Measurements from ENCODE around the gene SLC17A7.
A peak's percentile ranks its signal among the peaks of the same experiment; 100 is the strongest.

Gene SLC17A7

GRCh38 chr19:49443366-49444099, 2.2 kb upstream of the SLC17A7 start:
- DNase-seq = peak; percentile 93

GRCh38 chr19:49442771-49443365, 1.5 kb upstream of the SLC17A7 start:
- no peak for DNase-seq

GRCh38 chr19:49442354-49442753, 1.0 kb upstream of the SLC17A7 start:
- DNase-seq = no peak

GRCh38 chr19:49441960-49442350, 628 bp upstream of the SLC17A7 start:
- DNase-seq = no peak

- DNase-seq = no peak
These were observed 703 bp downstream of the SLC17A7 start for GRCh38 chr19:49440439-49441209.

- no peak for DNase-seq
These were observed 1.5 kb downstream of the SLC17A7 start for GRCh38 chr19:49439836-49440235.

GRCh38 chr19:49438261-49438660, 3.1 kb downstream of the SLC17A7 start:
- DNase-seq = no peak

GRCh38 chr19:49437231-49437630, 4.1 kb downstream of the SLC17A7 start:
- DNase-seq = no peak

- DNase-seq = no peak
These were observed 4.8 kb downstream of the SLC17A7 start for GRCh38 chr19:49436381-49437017.

GRCh38 chr19:49435670-49436069, 5.7 kb downstream of the SLC17A7 start:
- DNase-seq = no peak

- no peak for DNase-seq
These were observed 6.3 kb downstream of the SLC17A7 start for GRCh38 chr19:49434907-49435583.

- DNase-seq = no peak
These were observed 8.0 kb downstream of the SLC17A7 start for GRCh38 chr19:49433240-49433901.

- DNase-seq = no peak
These were observed 8.9 kb downstream of the SLC17A7 start for GRCh38 chr19:49432141-49433073.

GRCh38 chr19:49431330-49431749, 10.0 kb downstream of the SLC17A7 start:
- no peak for DNase-seq

GRCh38 chr19:49430678-49431329, 10.5 kb downstream of the SLC17A7 start:
- DNase-seq = no peak

- DNase-seq = no peak
These were observed 11.1 kb downstream of the SLC17A7 start for GRCh38 chr19:49430172-49430677.

GRCh38 chr19:49428547-49429451, 12.5 kb downstream of the SLC17A7 start:
- DNase-seq = no peak

- DNase-seq = no peak
These were observed 13.3 kb downstream of the SLC17A7 start for GRCh38 chr19:49427855-49428546.

- no peak for DNase-seq
These were observed 14.0 kb downstream of the SLC17A7 start for GRCh38 chr19:49427339-49427738.
